HG02938 (cell line): ENCODE data around the gene CTBP1.
"Not testable (repeated sequence)": the region's sequence is repeated elsewhere in the genome, so short reads cannot be mapped to it uniquely, and the experiment has no call there.

ENCODE experiments used
- ATAC-seq: cut with Tn5 transposase; IDR thresholded peaks from one replicate; pipeline ENCODE4 v1.9.1; 2021; ENCODE audit warnings: mild to moderate bottlenecking, moderate library complexity; ENCODE audit not compliant: unreplicated experiment

Gene CTBP1

DNA sequence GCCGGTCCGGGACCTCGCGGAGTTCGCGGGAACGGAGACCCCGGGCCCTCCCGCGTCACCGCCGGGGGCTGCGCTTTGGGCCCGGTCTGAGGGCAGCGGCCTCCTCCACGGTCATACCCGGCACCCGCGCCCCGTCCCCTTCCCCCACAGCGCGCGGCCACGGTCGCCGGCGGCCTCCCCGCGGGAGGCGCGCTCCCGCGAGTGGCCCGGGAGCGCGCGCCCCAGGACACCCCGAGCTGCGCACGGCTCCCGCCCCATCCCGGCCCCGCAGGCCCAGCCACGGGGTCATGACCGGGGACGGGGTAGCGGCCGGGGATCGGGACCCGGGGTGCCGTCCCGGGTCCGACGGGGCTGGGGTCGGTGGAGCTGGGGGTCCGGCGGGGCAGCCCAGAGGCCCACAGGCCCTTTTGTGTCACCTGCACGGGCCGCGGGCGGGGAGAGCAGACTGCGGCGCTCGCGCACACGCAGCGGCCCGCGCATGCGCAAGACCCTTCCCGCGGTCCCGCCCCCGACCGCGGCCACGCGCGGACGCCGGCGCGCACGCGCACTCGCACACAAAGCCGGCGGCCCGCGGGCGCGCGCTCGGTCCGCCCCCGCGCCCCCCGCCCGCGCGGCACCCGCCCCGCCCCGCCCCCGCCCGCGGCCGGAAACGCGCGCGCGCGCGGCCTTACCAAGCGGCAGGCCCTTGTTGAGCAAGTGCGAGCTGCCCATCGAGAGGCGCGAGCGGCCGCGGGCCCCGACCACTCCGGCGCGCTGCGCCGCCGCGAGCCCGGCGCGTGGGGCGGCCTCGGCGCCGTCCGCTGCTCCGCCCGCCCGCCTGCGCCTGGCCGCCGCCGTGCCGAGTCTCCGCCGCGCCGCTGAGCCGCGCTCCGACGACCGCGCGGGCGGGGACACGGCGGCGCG lies at the start of gene CTBP1:
TSS of gene CTBP1 (minus strand) at position 886 of the 903 bp plus-strand sequence. CDS start 7,799 bp downstream, outside the sequence.
- peak; percentile 38 for ATAC-seq

- no peak for ATAC-seq
These were observed 49.5 kb upstream of the CTBP1 start for GRCh38 chr4:1298461-1298860.

DNA sequence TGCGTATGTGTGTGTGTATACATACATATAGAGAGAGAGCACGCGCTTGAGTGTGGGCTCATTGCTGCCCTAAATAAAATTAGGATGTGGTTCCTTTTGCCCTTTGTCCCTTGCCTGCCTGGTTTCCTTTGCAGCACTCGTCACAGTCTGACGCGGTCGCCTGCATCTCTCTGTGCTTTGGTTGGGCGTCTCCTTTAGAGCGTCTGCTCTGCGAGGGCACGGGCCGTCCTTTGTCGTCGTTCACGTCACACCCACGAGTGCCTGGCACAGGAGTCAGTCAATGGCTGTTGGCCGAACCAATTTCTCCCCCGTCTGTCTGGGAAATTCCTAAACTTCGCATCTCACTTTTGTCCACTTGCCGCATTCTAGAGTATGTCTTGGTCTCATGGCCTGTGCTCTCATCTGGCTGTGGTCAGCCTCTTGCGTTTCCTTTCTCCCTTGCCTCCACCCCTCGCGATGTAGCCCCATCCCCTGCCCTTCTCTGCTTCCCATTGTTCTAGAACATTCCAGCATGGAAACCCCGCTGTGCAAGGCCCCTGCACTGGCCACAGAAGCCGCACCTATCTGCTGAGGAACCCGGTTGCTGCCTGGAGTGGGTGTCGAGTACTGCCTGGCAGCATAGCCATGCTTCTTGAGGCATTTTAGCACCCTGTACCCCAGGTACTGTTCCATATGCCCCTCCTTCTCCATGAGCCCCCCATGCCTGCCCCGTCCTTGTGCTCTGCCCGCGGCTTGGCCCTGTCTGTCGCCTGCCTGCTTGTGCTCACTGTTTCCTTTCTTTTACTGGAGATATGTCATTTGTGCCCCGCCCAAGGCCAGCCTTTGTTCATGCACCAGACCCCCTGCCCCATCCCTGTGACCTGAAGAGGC lies 48.8 kb upstream of the CTBP1 start:
- ATAC-seq, result no peak

GRCh38 chr4:1297023-1297395 lies 48.1 kb upstream of the CTBP1 start:
- ATAC-seq, result no peak

DNA sequence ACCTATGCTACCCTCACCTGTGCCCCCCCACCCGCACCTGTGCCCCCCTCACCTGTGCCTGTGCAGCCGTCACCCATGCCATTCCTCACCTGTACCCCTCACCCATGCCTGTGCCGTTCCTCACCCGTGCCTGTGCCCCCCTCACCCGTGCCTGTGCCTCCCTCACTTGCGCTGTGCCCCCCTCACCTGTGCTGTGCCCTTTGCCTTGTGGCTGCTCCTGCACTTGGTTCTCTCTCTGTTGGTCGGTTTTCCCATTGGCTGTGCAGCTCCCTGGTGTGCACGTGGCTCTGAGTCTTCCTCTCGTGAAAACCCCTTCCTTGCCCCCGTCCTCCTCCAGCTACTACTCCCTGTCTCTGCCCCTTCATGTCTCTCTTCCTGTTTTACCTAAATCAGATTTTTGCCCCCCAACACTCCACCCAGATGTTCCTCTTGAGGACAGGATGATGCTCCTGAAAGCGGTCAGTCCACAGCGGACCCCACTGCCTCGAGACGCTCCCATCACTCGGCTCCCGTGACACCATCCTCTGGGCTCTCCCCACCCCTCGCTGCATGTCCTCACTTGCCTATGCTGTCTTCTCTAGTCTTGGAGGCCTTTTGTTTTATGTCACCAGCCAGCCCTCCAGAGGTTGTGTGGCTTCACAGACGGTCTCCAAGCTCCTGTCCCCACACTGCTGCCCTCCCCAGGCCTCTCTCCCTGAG lies 47.5 kb upstream of the CTBP1 start:
- no peak for ATAC-seq

- ATAC-seq, result no peak
These were observed 46.6 kb upstream of the CTBP1 start for GRCh38 chr4:1295405-1296055.

DNA sequence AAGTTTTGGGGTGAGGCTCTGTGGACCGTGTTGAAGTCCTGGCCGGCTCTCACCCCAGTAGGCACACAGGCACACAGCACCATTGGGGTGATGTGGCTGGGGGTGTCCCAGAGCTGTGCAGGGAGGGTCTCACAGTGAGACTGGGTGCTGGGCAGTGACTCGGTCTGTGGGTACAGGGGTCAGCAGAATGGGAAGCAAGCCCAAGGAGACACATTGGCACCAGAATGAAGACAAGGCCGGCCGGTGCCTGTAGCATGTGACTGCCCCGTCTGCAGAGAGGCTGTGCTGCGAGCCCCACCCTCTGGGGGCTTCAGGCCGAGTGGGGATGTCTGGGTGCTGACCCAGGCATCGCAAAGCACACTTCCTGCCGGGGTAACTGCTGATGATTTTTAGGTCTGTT lies 46.0 kb upstream of the CTBP1 start:
- ATAC-seq, result no peak

DNA sequence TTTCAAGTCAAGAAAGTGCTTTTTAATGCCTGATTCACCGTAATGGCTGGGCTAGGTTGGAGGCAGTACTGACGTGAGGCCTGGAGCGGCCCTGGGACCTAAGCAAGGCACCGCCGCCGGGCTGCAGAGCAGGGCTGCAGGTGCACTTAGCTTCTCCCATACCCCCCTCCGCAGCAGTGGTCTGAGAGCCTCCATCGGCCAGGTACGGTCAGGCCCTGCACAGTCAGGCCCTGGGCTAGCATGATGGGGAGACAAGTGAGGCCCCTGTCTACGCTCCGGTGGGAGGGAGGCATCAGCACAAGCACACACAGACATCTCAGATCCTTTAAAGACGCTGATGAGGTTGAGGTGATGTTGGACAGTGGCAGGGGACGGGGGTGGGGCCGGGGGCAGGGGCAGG lies 45.5 kb upstream of the CTBP1 start:
- ATAC-seq, result no peak

DNA sequence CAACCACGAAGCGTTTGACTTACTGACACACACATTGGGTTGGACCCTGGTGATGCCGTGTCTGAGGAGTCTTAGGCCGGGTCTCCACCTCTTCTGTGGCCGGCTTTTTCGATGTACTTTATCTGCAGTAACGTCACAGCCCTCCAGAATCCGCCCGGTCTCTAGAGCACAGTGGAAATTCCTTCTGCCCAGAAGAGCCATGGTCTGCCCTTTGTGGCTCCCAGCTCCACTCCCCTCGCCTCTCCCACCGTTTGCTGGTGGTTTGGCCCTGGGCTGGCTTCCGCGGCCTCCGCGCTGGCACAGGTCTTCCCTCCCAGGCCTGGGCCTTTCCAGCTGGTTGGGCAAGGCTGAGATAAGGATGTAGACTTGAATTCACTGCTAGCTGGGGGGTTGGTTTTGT lies 45.1 kb upstream of the CTBP1 start:
- ATAC-seq, result no peak

DNA sequence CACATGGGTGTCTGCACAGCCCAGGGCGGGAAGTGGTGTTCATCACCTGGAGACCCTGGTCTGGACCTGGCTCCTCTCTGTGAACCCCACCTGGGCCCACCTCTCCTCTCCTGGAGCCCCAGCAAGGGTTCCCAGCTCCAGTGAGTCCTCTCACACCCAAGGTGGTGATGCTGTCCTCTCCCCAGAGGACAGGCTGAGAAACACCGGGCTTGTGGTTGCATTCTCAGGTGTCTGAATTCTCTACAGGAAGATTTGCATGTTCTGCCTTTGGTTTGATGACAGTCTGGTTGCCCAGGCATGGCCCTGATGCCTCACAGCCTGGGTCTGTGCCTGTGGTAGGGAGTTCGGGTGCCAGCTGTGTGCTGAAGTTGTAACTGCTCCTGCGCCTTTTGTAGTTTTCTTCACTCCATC lies 44.6 kb upstream of the CTBP1 start:
- no peak for ATAC-seq

GRCh38 chr4:1292703-1293011 lies 43.7 kb upstream of the CTBP1 start:
- not testable (repeated sequence) for ATAC-seq

- no peak for ATAC-seq
These were observed 43.2 kb upstream of the CTBP1 start for GRCh38 chr4:1291996-1292702.

DNA sequence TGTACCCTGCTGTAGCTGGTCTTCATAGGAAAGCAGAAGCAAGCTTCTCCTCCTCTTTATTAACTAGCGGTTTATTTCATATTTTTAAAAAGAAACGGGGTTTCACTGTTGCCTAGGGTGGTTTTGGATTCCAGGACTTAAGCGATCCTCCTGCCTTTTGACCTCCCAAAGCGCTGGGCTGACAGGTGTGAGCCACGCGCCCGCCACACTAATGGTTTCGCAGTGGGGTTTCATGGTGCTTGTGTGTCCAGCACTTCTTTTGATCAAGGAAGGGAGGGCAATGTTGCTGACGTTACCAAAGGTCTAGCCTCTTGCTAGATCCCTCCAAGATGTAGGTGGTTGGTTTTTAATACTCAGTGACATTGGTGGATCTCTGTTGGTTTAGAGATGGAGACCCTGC lies 42.2 kb upstream of the CTBP1 start:
- no peak for ATAC-seq

GRCh38 chr4:1290165-1290977 lies 41.4 kb upstream of the CTBP1 start:
- peak; percentile 7 for ATAC-seq

GRCh38 chr4:1289207-1290164 lies 40.6 kb upstream of the CTBP1 start, which contains the start of gene MAEA:
TSS of gene MAEA (plus strand) at chr4:1289891. CDS start at chr4:1289914, 23 bp downstream.
- peak; percentile 92 for ATAC-seq

DNA sequence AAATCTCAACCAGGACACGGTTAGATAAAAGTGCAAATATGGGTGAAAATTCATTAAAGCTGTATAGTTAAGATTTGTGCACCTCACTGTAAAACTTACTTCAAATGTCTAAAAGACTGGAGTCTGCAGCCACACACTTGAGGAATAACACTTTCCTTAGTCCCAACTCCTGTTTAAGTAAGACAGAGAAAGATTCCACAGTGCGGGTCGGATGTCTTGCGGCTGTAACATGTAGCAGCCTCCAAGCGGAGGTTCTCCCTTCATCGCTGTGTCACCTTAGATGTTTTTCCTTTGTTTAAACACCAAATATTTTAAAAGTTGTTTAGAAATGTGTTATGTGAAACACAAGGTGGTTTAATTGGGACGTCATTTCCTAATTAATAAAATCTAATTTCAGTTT lies 39.9 kb upstream of the CTBP1 start:
- ATAC-seq, result no peak

GRCh38 chr4:1285790-1286553 lies 37.0 kb upstream of the CTBP1 start:
- no peak for ATAC-seq
